Brain microvascular endothelial cell (primary cell): Measurements from ENCODE around the gene EPB41L3.
A peak's percentile ranks its signal among the peaks of the same experiment; 100 is the strongest.
"Not testable (repeated sequence)": the region's sequence is repeated elsewhere in the genome, so short reads cannot be mapped to it uniquely, and the experiment has no call there.

Experiments
- DNase-seq: peaks from one replicate; pipeline ENCODE4 v3.0.0-alpha.2; 2020
- H3K27ac ChIP-seq: fragments of 250-450 bp; sonication (Bioruptor Pico); 2 replicates; pipeline ENCODE4 v1.5.1; 2020; ENCODE audit warnings: mild to moderate bottlenecking, moderate library complexity
- H3K27me3 ChIP-seq: fragments of 250-450 bp; sonication (Bioruptor Pico); replicated peaks from 2 replicates; pipeline ENCODE4 v1.5.1; 2020; ENCODE audit warnings: mild to moderate bottlenecking
- H3K36me3 ChIP-seq: fragments of 250-450 bp; sonication (Bioruptor Pico); replicated peaks from 2 replicates; pipeline ENCODE4 v1.5.1; 2020; ENCODE audit warnings: mild to moderate bottlenecking
- H3K4me3 ChIP-seq: 2 replicates; pipeline ENCODE4 v1.5.1; 2011; ENCODE audit warnings: low read depth, mild to moderate bottlenecking, control low read depth, low read length, moderate library complexity
- CTCF ChIP-seq: IDR thresholded peaks from 2 replicates; pipeline ENCODE4 v1.5.1; 2011; ENCODE audit warnings: low read depth, mild to moderate bottlenecking, moderate library complexity, low read length, control low read depth, inconsistent platforms; ENCODE audit errors: missing control alignments
- in situ Hi-C: cut with HindIII; loops from 2 replicates; pipeline ENCODE4 v1.10.0; 2017; ENCODE audit warnings: low sequenced_read_pairs, low pct_ligation_motif_present

Gene EPB41L3

GRCh38 chr18:5490753-5491480 lies 52.9 kb downstream of the EPB41L3 start:
- Histone ChIP-seq H3K36me3 (no peaks in the 10 kb centered on the region), H3K27me3 (no peaks in the 10 kb centered on the region), H3K4me3 (no peak overlapping the region), H3K27ac (no peak overlapping the region)
- in situ Hi-C loops, result no loop called here
- TF ChIP-seq CTCF, result no peak
- DNase-seq, result no peak

GRCh38 chr18:5488844-5489243 lies 55.0 kb downstream of the EPB41L3 start:
- H3K36me3 ChIP-seq, result no peaks in the 10 kb centered on the region

GRCh38 chr18:5488044-5488443 lies 55.8 kb downstream of the EPB41L3 start:
- in situ Hi-C loops, H3K4me3 ChIP-seq, DNase-seq: not testable (repeated sequence)

More at GRCh38 chr18:5488844-5489243, 55.0 kb downstream of the EPB41L3 start:
- DNase-seq, result peak; percentile 4
- Histone ChIP-seq H3K27ac (no peak overlapping the region), H3K27me3 (no peaks in the 10 kb centered on the region), H3K4me3 (peak overlapping the region; percentile 1)
- peak; percentile 22 for TF ChIP-seq CTCF
- in situ Hi-C loops, result no loop called here

GRCh38 chr18:5484526-5484925 lies 59.3 kb downstream of the EPB41L3 start:
- no peak for DNase-seq
- TF ChIP-seq CTCF, result no peak
- Histone ChIP-seq H3K27me3 (no peaks in the 10 kb centered on the region), H3K36me3 (no peaks in the 10 kb centered on the region), H3K27ac (no peak overlapping the region), H3K4me3 (no peak overlapping the region)
- in situ Hi-C loops, result no loop called here

More at GRCh38 chr18:5488044-5488443, 55.8 kb downstream of the EPB41L3 start:
- H3K27me3 ChIP-seq, H3K27ac ChIP-seq, H3K36me3 ChIP-seq: not testable (repeated sequence)

- Histone ChIP-seq H3K27ac (no peak overlapping the region), H3K36me3 (no peaks in the 10 kb centered on the region), H3K4me3 (no peak overlapping the region), H3K27me3 (no peaks in the 10 kb centered on the region)
- DNase-seq, result no peak
- in situ Hi-C loops, result no loop called here
- TF ChIP-seq CTCF, result no peak
Measured at GRCh38 chr18:5481621-5482020, 62.2 kb downstream of the EPB41L3 start.

- TF ChIP-seq CTCF, result no peak
- no peaks in the 10 kb centered on the region for H3K27me3 ChIP-seq
- no peak for DNase-seq
Measured at GRCh38 chr18:5478261-5478660, 65.5 kb downstream of the EPB41L3 start.

More at GRCh38 chr18:5478261-5478660, 65.5 kb downstream of the EPB41L3 start:
- in situ Hi-C loops, result no loop called here
- no peak overlapping the region for H3K27ac ChIP-seq
- H3K4me3 ChIP-seq, result no peak overlapping the region
- no peaks in the 10 kb centered on the region for H3K36me3 ChIP-seq
